K562 (cell line): ENCODE results near the gene PPM1L.

Source experiments
- BRF1 ChIP-seq: IDR thresholded peaks from 3 replicates; pipeline ENCODE4 v1.6.1; 2011; ENCODE audit warnings: borderline replicate concordance, mild to moderate bottlenecking; ENCODE audit not compliant: insufficient read length; ENCODE audit errors: extremely low read depth
- CTCF ChIP-seq, 3 experiments: IDR thresholded peaks in 2 of 3; conservative IDR thresholded peaks in 1 of 3; 2 replicates each; pipeline ENCODE4 v1.5.1; 2011 to 2012; ENCODE audit warnings: low read length in 3 of 3, mild to moderate bottlenecking in 3 of 3, control low read depth in 2 of 3, improper control_type of control experiment in 1 of 3, inconsistent platforms in 1 of 3, low read depth in 1 of 3, mixed read lengths in 1 of 3, moderate library complexity in 1 of 3; ENCODE audit not compliant: insufficient read depth in 2 of 3
- ELK1 ChIP-seq: sonication (generic); formaldehyde crosslinking; IDR thresholded peaks from 2 replicates; pipeline ENCODE4 v1.8.1; 2022; ENCODE audit warnings: missing genetic modification reagents
- EP300 ChIP-seq: IDR thresholded peaks from 2 replicates; pipeline ENCODE4 v1.6.1; 2012; ENCODE audit warnings: low read length, improper control_type of control experiment
- KAT8 ChIP-seq: fragments of 450-650 bp; IDR thresholded peaks from 2 replicates; pipeline ENCODE4 v1.6.1; 2016; ENCODE audit warnings: low read depth, mild to moderate bottlenecking
- MAFF ChIP-seq: IDR thresholded peaks from 2 replicates; pipeline ENCODE4 v1.6.1; 2012; ENCODE audit warnings: low read length, improper control_type of control experiment
- NFIC ChIP-seq: fragments of 450-650 bp; IDR thresholded peaks from 2 replicates; pipeline ENCODE4 v1.6.1; 2017; ENCODE audit warnings: mild to moderate bottlenecking, inconsistent platforms
- NR3C1 ChIP-seq: sonication (generic); formaldehyde crosslinking; IDR thresholded peaks from 2 replicates; pipeline ENCODE4 v1.8.1; 2022; ENCODE audit warnings: missing genetic modification reagents
- POLR2A ChIP-seq: fragments of 450-650 bp; conservative IDR thresholded peaks from 2 replicates; pipeline ENCODE4 v1.6.1; 2016
- TCF7 ChIP-seq: sonication (generic); IDR thresholded peaks from 2 replicates; pipeline ENCODE4 v1.6.1; 2016; ENCODE audit warnings: antibody characterized with exemption, borderline replicate concordance
- ZHX1 ChIP-seq: fragments of 150-350 bp; conservative IDR thresholded peaks from 2 replicates; pipeline ENCODE4 v1.6.1; 2014; ENCODE audit warnings: low read length
- ZNF263 ChIP-seq: sonication (generic); formaldehyde crosslinking; IDR thresholded peaks from 2 replicates; pipeline ENCODE4 v1.8.0; 2022; ENCODE audit warnings: mild to moderate bottlenecking, missing genetic modification reagents, borderline replicate concordance

GRCh38 chr3:160709477-160710182 is 46.4 kb upstream of the PPM1L start:
- no peak for TF ChIP-seq POLR2A
- no peak for TF ChIP-seq NR3C1 (CRISPR knock-in tag)
- no peak for TF ChIP-seq MAFF
- no peak for TF ChIP-seq KAT8
- no peak for TF ChIP-seq NFIC
- TF ChIP-seq CTCF (IDR thresholded peaks at IDR 0.05 in 2 of 3, conservative IDR thresholded peaks at IDR 0.05 in 1 of 3; ENCODE audit: insufficient read depth in 2 of 3, low read depth in 1 of 3, low read length in 3 of 3): no peak
- TF ChIP-seq ELK1 (CRISPR knock-in tag): no peak
- no peak for TF ChIP-seq ZNF263 (CRISPR knock-in tag)
- TF ChIP-seq ZHX1: no peak
- no peak for TF ChIP-seq TCF7
- TF ChIP-seq BRF1: no peak
- TF ChIP-seq EP300: no peak
